Upper lobe of left lung (tissue), 4 donors: ENCODE results near the gene HGF.

Experiments used
- EP300 ChIP-seq, 4 donors: sonication (generic); formaldehyde crosslinking; IDR thresholded peaks; one replicate each; pipeline ENCODE4 v1.5.1; 2017; ENCODE audit warnings: antibody characterized with exemption in 4 of 4, control low read depth in 2 of 4
- POLR2A ChIP-seq, 4 donors: fragments of 450-650 bp; IDR thresholded peaks; one replicate each; pipeline ENCODE4 v1.5.1; 2016 to 2017; ENCODE audit warnings: antibody characterized with exemption in 4 of 4, mild to moderate bottlenecking in 2 of 4
- TF ChIP-seq, protein P1 (sequence below), 6 experiments: fragments of 450-650 bp in 4 of 6; fragments of 200-600 bp in 2 of 6; sonication (generic) in 2 of 6; IDR thresholded peaks; one replicate each; pipeline ENCODE4 v1.5.1; 2016 to 2019; ENCODE audit warnings: antibody characterized with exemption in 6 of 6

DNA sequence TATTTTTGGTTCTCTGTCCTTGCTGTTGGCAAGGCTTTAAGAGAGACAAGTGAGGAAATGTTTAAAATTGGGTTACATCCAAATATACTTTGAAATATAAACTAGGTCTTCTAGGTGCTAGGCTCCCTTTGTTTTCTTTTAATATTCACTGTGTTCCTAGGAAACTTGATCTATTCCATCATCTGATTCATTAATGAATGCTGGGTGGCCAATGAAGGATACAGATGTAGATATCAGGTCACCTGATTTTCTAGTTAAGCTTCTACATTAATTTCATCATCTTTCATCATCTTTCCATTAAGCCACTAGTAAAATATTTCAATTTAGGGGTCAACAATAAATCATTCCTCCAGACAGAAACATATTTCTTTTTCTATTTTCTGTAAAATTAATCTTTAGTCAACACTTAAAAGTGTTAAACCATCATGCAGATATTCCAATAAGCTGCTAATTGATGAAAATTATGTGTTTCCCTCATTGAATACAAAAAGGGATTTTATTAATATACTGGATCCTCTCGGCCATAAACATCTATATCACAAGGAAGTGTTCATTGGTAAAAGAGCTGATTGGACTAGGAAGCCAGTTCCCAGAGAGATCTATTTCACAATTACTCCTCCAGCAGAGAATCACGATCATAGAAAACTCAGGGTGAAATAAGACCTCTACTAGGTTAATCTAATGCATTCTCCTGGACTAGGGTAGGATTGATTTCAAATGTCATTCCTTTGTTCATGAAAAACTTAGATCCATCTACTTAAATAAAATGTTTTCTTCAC lies 14.7 kb downstream of the HGF start:
- TF ChIP-seq, protein P1, sequence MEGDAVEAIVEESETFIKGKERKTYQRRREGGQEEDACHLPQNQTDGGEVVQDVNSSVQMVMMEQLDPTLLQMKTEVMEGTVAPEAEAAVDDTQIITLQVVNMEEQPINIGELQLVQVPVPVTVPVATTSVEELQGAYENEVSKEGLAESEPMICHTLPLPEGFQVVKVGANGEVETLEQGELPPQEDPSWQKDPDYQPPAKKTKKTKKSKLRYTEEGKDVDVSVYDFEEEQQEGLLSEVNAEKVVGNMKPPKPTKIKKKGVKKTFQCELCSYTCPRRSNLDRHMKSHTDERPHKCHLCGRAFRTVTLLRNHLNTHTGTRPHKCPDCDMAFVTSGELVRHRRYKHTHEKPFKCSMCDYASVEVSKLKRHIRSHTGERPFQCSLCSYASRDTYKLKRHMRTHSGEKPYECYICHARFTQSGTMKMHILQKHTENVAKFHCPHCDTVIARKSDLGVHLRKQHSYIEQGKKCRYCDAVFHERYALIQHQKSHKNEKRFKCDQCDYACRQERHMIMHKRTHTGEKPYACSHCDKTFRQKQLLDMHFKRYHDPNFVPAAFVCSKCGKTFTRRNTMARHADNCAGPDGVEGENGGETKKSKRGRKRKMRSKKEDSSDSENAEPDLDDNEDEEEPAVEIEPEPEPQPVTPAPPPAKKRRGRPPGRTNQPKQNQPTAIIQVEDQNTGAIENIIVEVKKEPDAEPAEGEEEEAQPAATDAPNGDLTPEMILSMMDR (IDR thresholded peaks at IDR 0.05), result no peak
- no peak for TF ChIP-seq EP300 (IDR thresholded peaks at IDR 0.05)
- no peak for TF ChIP-seq POLR2A (IDR thresholded peaks at IDR 0.05)
